Epithelial cell of prostate (primary cell): ENCODE data around the gene SPTLC2.
"Not testable (repeated sequence)": the region's sequence is repeated elsewhere in the genome, so short reads cannot be mapped to it uniquely, and the experiment has no call there.

Experiments used
- DNase-seq: peaks from one replicate; pipeline ENCODE4 v3.0.0-alpha.2; 2011; ENCODE audit warnings: low read depth, low spot score
- H3K27ac ChIP-seq: fragments of 450-650 bp; 2 replicates; pipeline ENCODE4 v1.5.1; 2017; ENCODE audit warnings: mild to moderate bottlenecking

SPTLC2 gene

DNA sequence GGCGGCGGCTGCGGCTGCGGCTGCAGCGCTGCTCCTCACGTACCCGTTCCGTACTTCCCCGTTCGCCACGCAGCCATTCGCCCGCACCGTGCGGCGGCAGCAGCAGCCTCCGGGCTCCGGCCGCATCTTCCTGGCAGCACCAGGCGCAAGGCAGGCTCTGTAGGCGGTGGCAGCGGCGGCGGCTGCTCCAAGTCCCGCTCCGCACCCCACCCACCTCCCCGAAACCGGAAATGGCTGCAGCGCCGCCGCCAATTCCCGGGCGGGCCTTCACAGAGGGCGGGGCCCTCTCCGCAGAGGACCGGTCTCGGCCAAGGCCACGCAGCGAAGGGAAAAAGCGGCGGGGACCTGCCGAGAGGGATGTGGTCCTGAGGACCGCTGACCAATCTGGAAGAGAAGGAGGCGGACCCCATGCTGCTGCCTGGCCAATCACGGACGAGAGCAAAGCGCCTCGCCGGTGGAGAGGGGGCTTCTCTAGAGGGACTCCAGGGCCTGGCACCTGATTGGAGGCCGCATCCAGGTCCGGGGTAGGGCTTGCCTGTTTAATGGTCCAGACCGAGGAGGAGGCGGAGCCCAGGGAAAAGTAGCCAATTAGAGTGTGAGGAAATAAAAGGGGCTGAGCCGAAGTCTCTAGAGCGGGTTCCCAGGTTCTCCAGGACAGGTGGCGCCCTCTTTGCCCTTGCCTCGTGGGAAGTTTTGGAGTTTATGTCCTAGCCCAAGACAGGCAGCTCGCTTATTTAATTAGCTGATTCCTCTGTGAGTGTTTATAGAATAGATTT, at the start of gene SPTLC2:
TSS of gene SPTLC2 (minus strand) at position 184 of the 776 bp plus-strand sequence. CDS start at position 126, 58 bp downstream.
- H3K27ac ChIP-seq, result peak within 1 kb of the TSS; percentile 86
- DNase-seq, result peak; percentile 97

DNA sequence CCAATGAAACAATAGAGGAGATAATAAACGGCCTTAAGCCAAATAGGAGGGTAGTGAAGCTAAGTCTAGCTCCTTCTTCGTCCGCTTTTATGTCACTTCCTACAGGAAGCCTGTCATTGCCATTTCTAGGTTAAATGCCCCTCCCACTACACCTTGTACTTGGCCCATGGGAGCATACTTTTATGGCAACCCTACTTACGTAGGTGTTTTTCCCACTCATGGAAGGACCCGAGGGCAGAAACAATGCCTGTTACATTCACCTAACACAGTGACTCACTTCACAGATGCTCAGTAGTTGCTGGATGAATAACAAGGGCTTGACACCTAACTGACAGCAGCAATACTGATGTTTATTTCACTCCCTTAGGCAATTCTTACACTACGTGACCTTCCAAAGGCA, 46.9 kb upstream of the SPTLC2 start:
- peak; percentile 84 for DNase-seq
- no peak overlapping the region for H3K27ac ChIP-seq

GRCh38 chr14:77661562-77661961, 45.1 kb upstream of the SPTLC2 start:
- DNase-seq, result not testable (repeated sequence)

DNA sequence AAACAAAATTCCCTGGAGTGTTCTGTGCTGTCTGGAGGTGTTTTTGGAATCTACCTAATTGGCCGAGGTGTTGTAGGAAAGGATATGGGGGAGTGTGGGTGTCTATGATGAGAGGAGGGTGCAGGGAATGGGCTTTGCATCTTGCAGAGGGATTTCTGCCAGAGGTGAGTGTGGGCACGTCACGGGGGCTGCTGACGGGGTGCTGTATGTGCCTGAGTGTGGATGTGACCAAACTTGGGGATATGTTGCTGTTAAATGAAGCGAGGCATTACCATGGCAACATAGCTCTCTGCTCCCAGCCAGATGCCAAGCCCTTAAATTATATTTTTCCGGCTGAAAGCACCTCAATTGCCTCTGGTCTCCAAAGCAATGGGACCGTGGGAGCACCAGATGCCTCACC, 44.3 kb upstream of the SPTLC2 start:
- no peak for DNase-seq
- no peak overlapping the region for H3K27ac ChIP-seq

More at GRCh38 chr14:77661562-77661961, 45.1 kb upstream of the SPTLC2 start:
- H3K27ac ChIP-seq, result not testable (repeated sequence)

DNA sequence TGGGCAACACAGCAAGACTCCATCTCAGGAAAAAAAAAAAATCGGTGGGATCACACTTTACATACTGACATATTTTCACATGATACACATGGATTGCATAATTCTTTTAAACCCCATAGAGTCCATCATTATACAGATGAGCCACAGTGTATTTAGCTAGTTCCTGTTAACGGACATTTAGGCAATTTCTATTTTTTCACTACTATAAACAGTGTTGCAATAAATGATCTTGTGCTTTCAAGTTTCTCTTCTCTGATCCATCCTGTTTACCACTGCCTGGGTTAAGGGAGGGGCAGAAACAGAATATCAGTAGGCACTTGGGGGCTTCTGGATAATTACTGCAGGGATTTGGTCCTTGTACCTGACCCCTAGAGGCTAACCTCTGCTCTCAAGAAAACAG, 43.4 kb upstream of the SPTLC2 start:
- DNase-seq, result no peak
- H3K27ac ChIP-seq, result no peak overlapping the region

GRCh38 chr14:77657280-77657679, 40.8 kb upstream of the SPTLC2 start:
- no peak for DNase-seq
- no peak overlapping the region for H3K27ac ChIP-seq

GRCh38 chr14:77654001-77654441, 37.6 kb upstream of the SPTLC2 start:
- no peak overlapping the region for H3K27ac ChIP-seq
- DNase-seq, result no peak

- no peak overlapping the region for H3K27ac ChIP-seq
- no peak for DNase-seq
Measured at GRCh38 chr14:77649326-77649725, 32.9 kb upstream of the SPTLC2 start.

DNA sequence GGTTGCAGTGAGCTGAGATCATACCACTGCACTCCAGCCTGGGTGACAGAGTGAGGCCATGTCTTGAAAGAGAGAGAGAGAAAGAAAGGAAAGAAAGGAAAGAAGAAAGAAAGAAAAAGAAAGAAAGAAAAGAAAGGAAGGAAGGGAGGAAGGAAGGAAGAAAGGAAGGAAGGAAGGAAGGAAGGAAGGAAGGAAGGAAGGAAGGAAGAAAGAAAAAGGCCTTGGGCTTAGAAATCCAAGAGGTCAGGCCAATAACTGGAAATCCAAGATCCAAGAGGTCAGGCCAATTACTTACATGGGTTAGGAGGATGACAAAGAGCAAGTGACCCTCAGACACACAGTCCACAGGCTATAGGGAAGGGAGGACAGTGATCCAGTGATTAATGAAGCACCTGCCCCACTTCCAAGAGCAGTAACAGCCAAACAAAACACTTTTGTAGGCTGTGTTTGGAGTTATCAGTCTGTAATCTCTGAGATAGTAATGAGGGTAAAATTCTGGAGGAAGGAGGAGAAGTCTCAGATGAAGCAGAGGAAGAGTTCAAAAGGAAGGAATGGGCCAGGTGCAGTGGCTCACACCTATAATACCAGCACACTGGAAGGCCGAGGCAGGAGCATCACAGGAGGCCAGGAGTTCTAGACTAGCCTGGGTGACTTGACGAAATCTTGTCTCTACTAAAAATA, 32.2 kb upstream of the SPTLC2 start:
- H3K27ac ChIP-seq, result no peak overlapping the region
- no peak for DNase-seq

GRCh38 chr14:77647853-77648252, 31.4 kb upstream of the SPTLC2 start:
- no peak overlapping the region for H3K27ac ChIP-seq
- no peak for DNase-seq

DNA sequence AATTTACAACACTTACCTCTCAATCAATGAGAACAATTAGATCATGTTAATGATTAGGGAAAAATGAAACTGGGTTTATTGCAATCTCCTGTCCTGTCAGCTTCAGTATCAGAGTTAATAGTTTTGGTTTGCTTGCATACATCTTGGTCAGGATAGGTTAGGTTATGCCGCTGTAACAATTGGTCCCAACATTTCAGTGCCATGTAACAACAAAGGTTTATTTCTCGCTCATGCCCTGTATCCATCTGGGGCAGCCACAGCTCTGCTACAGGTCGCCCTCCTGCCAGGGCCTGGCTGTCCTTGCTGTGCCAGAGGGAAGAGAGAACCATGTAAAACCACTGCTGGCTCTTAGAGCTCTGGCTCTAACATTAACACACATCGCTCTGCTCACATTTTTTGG, 30.5 kb upstream of the SPTLC2 start:
- no peak for DNase-seq
- H3K27ac ChIP-seq, result no peak overlapping the region

- no peak overlapping the region for H3K27ac ChIP-seq
- DNase-seq, result no peak
Measured at GRCh38 chr14:77645520-77646230, 29.2 kb upstream of the SPTLC2 start.

DNA sequence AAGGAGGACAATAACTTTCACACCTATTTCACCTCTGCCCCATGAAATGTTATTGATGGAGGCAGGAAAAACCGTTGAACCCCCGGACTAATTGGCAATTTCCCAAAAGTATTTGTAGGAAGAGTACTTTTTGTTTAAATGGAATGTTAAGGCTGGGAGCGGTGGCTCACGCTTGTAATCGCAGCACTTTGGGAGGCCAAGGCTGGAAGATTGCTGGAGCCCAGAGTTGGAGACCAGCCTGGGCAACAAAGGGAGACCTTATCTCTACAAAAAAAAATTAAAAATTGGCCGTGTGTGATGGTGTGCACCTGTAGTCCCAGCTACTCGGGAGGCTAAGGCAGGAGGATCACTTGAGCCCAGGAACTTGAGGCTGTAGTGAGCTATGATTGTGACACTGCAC, 26.0 kb upstream of the SPTLC2 start:
- no peak overlapping the region for H3K27ac ChIP-seq

DNA sequence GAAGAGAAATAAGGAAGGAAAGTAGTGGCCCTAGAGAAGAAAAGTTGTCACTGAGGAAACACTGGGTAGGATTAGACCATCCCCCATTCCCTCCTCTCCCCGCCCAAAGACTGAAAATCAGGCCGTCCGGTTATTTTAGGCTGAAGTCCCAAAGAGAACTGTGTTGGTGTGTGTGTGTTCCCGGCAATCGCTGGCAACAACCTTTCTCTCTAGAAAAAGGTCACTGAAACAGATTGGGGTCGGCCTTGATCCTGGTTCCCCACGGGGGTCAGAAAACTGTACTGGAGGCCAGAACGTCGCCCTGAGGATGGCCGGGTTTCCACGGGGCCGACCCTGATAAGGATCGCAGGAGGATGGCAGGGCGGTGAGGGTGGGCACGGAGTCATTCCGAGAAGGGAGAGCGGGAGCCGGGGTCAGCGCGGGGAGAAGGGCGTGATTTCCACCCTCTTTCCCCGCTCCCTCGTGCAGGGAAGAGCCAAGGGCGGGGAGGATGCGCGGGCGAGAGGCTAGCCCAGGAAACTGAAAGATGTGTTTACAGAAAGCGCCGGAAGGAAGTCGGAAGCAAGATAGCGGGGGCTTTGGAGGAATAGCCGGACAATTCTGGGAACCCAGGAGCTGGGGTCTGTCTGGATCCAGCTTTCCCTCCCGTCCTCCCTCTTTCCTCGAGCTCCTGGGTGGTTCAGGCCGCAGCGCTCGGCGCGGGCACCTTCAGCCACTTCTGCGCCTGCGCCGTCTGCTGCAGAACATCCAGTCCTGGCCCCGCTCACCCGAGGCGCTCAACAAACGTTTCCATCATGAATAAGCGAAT, 25.3 kb upstream of the SPTLC2 start:
- no peak overlapping the region for H3K27ac ChIP-seq
- no peak for DNase-seq

More for the DNA sequence above, 26.0 kb upstream of the SPTLC2 start:
- no peak for DNase-seq

- DNase-seq, result no peak
- H3K27ac ChIP-seq, result no peak overlapping the region
Measured at GRCh38 chr14:77640756-77641533, 24.5 kb upstream of the SPTLC2 start.

DNA sequence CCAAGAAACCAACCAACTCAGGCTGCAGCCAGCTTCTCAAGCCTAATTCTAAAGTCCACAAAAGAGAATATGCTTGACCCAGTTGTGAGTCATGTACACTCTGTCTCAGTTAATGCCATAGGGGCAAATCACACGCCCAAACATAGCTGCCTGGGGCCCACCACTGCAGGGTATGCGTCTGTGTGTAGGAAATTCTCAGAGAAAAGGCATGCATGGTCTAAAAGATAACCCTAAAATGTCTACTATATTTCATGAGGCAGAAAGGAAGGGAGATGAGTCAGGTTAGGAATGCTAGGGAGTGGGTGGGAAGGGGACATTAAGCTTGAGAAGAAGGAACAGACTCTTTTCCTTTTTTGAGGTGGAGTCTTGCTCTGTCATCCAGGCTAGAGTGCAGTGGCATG, 22.3 kb upstream of the SPTLC2 start:
- DNase-seq, result peak; percentile 52
- peak overlapping the region; percentile 87 for H3K27ac ChIP-seq

DNA sequence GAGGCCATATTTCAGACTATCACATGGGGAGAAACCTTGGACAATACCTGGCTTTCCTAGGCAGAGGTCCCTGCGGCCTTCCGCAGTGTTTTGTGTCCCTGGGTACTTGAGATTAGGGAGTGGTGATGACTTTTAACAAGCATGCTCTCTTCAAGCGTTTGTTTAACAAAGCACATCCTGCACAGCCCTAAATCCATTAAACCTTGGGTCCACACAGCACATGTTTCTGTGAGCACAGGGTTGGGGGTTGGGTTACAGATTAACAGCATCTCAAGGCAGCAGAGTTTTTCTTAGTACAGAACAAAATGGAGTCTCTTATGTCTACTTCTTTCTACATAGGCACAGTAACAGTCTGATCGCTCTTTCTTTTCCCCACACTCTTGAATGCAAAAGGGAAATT, 19.4 kb upstream of the SPTLC2 start:
- not testable (repeated sequence) for H3K27ac ChIP-seq, DNase-seq

DNA sequence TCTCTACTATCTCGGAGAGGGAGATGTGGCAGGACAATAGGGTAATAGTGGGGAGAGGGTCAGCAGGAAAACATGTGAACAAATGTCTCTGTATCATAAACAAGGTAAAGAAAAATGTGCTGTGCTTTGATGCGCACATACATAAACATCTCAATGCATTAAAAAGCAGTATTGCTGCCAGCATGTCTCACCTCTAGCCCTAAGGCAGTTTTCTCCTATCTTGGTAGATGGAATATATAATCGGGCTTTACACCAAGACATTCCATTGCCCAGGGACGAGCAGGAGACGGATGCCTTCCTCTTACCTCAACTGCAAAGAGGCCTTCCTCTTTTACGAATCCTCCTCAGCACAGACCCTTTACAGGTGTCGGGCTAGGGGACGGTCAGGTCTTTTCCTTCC, 19.0 kb upstream of the SPTLC2 start:
- DNase-seq, H3K27ac ChIP-seq: not testable (repeated sequence)

DNA sequence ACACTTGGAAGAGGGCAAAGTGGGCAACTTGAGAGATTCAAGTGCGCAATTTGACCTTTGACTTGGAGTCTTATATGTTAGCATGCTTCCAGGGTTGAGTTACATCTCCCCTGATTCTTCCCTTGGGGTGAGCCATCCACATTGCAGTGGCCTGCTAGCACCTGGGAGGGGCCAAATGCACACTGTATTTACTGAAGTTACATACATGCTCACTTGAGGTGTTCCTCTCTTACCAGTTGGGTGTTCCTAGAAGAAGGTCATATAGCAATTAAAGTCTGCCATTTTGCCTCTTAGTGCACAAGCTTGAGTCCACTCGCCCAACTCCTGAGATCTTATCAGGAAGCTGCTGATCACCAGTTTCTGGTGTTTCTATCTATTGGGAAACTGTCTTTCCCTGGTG, 13.7 kb upstream of the SPTLC2 start:
- no peak overlapping the region for H3K27ac ChIP-seq
- DNase-seq, result no peak
